HEK293 (cell line): ENCODE results near the gene FUCA2.
A peak's percentile ranks its signal among the peaks of the same experiment; 100 is the strongest.

Experiments used
- CTCF ChIA-PET: fragments of 350-600 bp; formaldehyde crosslinking; extraction: SDS; loops from one replicate; lab custom pipeline; 2021; ENCODE audit warnings: antibody characterized with exemption; lab: Yijun Ruan, JAX
- POLR2A ChIA-PET: fragments of 300-600 bp; formaldehyde crosslinking; extraction: SDS; loops from one replicate; lab custom pipeline; 2020; ENCODE audit warnings: antibody characterized with exemption, inconsistent platforms; lab: Yijun Ruan, JAX
- H3K27ac ChIP-seq: fragments of 200-500 bp; sonication (Bioruptor generic); 2 replicates; pipeline ENCODE4 v1.5.1; 2014; ENCODE audit warnings: low read depth, low read length, control low read depth, inconsistent platforms; ENCODE audit errors: extremely low read depth
- H3K36me3 ChIP-seq, 2 experiments: fragments of 200-500 bp in 1 of 2; sonication (Bioruptor generic) in 1 of 2; 1 replicate in 1 of 2; 2 replicates in 1 of 2; pipeline ENCODE4 v1.5.1; 2014 to 2017; ENCODE audit warnings: inconsistent platforms in 2 of 2, low read length in 2 of 2; ENCODE audit not compliant: control insufficient read depth in 2 of 2, insufficient read depth in 1 of 2
- H3K4me1 ChIP-seq: fragments of 200-500 bp; sonication (Bioruptor generic); 2 replicates; pipeline ENCODE4 v1.5.1; 2014; ENCODE audit warnings: mild to moderate bottlenecking, low read length, inconsistent platforms; ENCODE audit not compliant: control insufficient read depth, insufficient read depth
- H3K4me3 ChIP-seq: 2 replicates; pipeline ENCODE4 v1.5.1; 2011; ENCODE audit warnings: low read depth, mild to moderate bottlenecking, control low read depth, low read length, moderate library complexity
- H3K9me3 ChIP-seq: fragments of 200-500 bp; sonication (Bioruptor generic); 2 replicates; pipeline ENCODE4 v1.5.1; 2014; ENCODE audit warnings: low read depth, low read length, inconsistent platforms; ENCODE audit not compliant: control insufficient read depth, insufficient read depth
- BCL6B ChIP-seq: fragments of 450-650 bp; formaldehyde crosslinking; IDR thresholded peaks from 2 replicates; pipeline ENCODE4 v1.5.1; 2017; ENCODE audit warnings: missing biosample characterization, missing genetic modification characterization
- INSM2 ChIP-seq: fragments of 450-650 bp; formaldehyde crosslinking; IDR thresholded peaks from 2 replicates; pipeline ENCODE4 v1.5.1; 2016; ENCODE audit warnings: missing biosample characterization, missing genetic modification characterization
- KLF16 ChIP-seq: fragments of 450-650 bp; formaldehyde crosslinking; IDR thresholded peaks from 2 replicates; pipeline ENCODE4 v1.5.1; 2017; ENCODE audit warnings: missing biosample characterization, missing genetic modification characterization
- KLF17 ChIP-seq: fragments of 450-650 bp; formaldehyde crosslinking; IDR thresholded peaks from 2 replicates; pipeline ENCODE4 v1.5.1; 2016; ENCODE audit warnings: missing biosample characterization, missing genetic modification characterization
- PRDM2 ChIP-seq: fragments of 450-650 bp; formaldehyde crosslinking; IDR thresholded peaks from 2 replicates; pipeline ENCODE4 v1.5.1; 2016; ENCODE audit warnings: missing biosample characterization, missing genetic modification characterization, borderline replicate concordance
- SCRT2 ChIP-seq: fragments of 450-650 bp; formaldehyde crosslinking; IDR thresholded peaks from 2 replicates; pipeline ENCODE4 v1.5.1; 2016; ENCODE audit warnings: missing biosample characterization, missing genetic modification characterization
- TRIM28 ChIP-seq: IDR thresholded peaks from 2 replicates; pipeline ENCODE4 v1.6.1; 2011; ENCODE audit warnings: low read length, control low read depth, borderline replicate concordance
- YY2 ChIP-seq: fragments of 450-650 bp; formaldehyde crosslinking; IDR thresholded peaks from 2 replicates; pipeline ENCODE4 v1.5.1; 2016; ENCODE audit warnings: missing biosample characterization, missing genetic modification characterization
- ZBTB8A ChIP-seq: fragments of 450-650 bp; formaldehyde crosslinking; IDR thresholded peaks from 2 replicates; pipeline ENCODE4 v1.5.1; 2016; ENCODE audit warnings: missing biosample characterization, missing genetic modification characterization
- ZNF10 ChIP-seq: fragments of 450-650 bp; formaldehyde crosslinking; IDR thresholded peaks from 2 replicates; pipeline ENCODE4 v1.5.1; 2017; ENCODE audit warnings: missing biosample characterization, missing genetic modification characterization
- ZNF404 ChIP-seq: fragments of 450-650 bp; formaldehyde crosslinking; IDR thresholded peaks from 2 replicates; pipeline ENCODE4 v1.5.1; 2017; ENCODE audit warnings: missing biosample characterization, missing genetic modification characterization
- ZNF488 ChIP-seq: fragments of 450-650 bp; formaldehyde crosslinking; IDR thresholded peaks from 2 replicates; pipeline ENCODE4 v1.5.1; 2016; ENCODE audit warnings: missing biosample characterization, missing genetic modification characterization
- ZNF521 ChIP-seq: fragments of 450-650 bp; formaldehyde crosslinking; IDR thresholded peaks from 2 replicates; pipeline ENCODE4 v1.5.1; 2017; ENCODE audit warnings: missing biosample characterization, mild to moderate bottlenecking, missing genetic modification characterization
- ZNF558 ChIP-seq: fragments of 450-650 bp; formaldehyde crosslinking; IDR thresholded peaks from 2 replicates; pipeline ENCODE4 v1.5.1; 2016; ENCODE audit warnings: missing biosample characterization, missing genetic modification characterization
- ZNF600 ChIP-seq: fragments of 450-650 bp; formaldehyde crosslinking; IDR thresholded peaks from 2 replicates; pipeline ENCODE4 v1.5.1; 2016; ENCODE audit warnings: missing biosample characterization, missing genetic modification characterization
- ZNF621 ChIP-seq: fragments of 450-650 bp; formaldehyde crosslinking; IDR thresholded peaks from 2 replicates; pipeline ENCODE4 v1.5.1; 2017; ENCODE audit warnings: missing biosample characterization, missing genetic modification characterization
- ZNF707 ChIP-seq: fragments of 450-650 bp; formaldehyde crosslinking; IDR thresholded peaks from 2 replicates; pipeline ENCODE4 v1.5.1; 2016; ENCODE audit warnings: missing biosample characterization, missing genetic modification characterization
- ZNF768 ChIP-seq: fragments of 450-650 bp; formaldehyde crosslinking; IDR thresholded peaks from 2 replicates; pipeline ENCODE4 v1.5.1; 2018; ENCODE audit warnings: missing biosample characterization, mild to moderate bottlenecking, missing genetic modification characterization
- ZNF830 ChIP-seq: fragments of 450-650 bp; IDR thresholded peaks from 2 replicates; pipeline ENCODE4 v1.5.0; 2018; ENCODE audit warnings: missing biosample characterization, missing genetic modification characterization, low read depth, mild to moderate bottlenecking, moderate library complexity
- ZSCAN5A ChIP-seq: fragments of 450-650 bp; formaldehyde crosslinking; IDR thresholded peaks from 2 replicates; pipeline ENCODE4 v1.5.1; 2016; ENCODE audit warnings: missing biosample characterization, missing genetic modification characterization

FUCA2 gene

GRCh38 chr6:143501851-143502250, 9.7 kb downstream of the FUCA2 start (continued):
- no peak for TF ChIP-seq BCL6B (tag by site-specific recombination)
- TF ChIP-seq ZNF707 (tag by site-specific recombination) = no peak
- no peak for TF ChIP-seq KLF17 (tag by site-specific recombination)
- no peak for TF ChIP-seq KLF16 (tag by site-specific recombination)
- TF ChIP-seq ZNF404 (tag by site-specific recombination) = no peak
- TF ChIP-seq ZNF521 (tag by site-specific recombination) = no peak
- no peak for TF ChIP-seq INSM2 (tag by site-specific recombination)

GRCh38 chr6:143498428-143498827, 13.1 kb downstream of the FUCA2 start:
- no peaks in the 10 kb centered on the region for H3K9me3 ChIP-seq
- ChIA-PET CTCF (interaction anchor here (0.6 to 1.9 kb wide), 3 partner anchors 15 to 932 kb away, joined by 3 to 8 read pairs (median 3); no protein-coding TSS in a partner anchor), POLR2A (no interaction called here)
- no peaks in the 10 kb centered on the region for H3K4me1 ChIP-seq
- TF ChIP-seq ZSCAN5A (tag by site-specific recombination) (no peak), TRIM28 (0 out of 2 replicates have a peak, but pooled peaks have one; percentile 27), SCRT2 (tag by site-specific recombination) (peak; percentile 13; the same call in 1 of the 2 replicates)
- peaks cover 31 to 86% of the 10 kb centered on the region in 2 experiments for H3K36me3 ChIP-seq
- no peak overlapping the region for H3K4me3 ChIP-seq
- no peak overlapping the region for H3K27ac ChIP-seq

- Histone ChIP-seq H3K9me3 (no peaks in the 10 kb centered on the region), H3K27ac (no peak overlapping the region), H3K36me3 (peaks cover 31 to 73% of the 10 kb centered on the region in 2 experiments), H3K4me3 (no peak overlapping the region), H3K4me1 (no peaks in the 10 kb centered on the region)
- TF ChIP-seq ZBTB8A (no peak), PRDM2 (no peak), ZNF558 (tag by site-specific recombination) (no peak), ZNF488 (no peak), ZNF600 (tag by site-specific recombination) (no peak), ZNF768 (tag by site-specific recombination) (no peak), ZNF10 (tag by site-specific recombination) (no peak), ZNF830 (no peak), ZNF621 (tag by site-specific recombination) (no peak), YY2 (tag by site-specific recombination) (no peak)
- POLR2A ChIA-PET = interaction anchor here (1.9 kb wide), 1 partner anchor 46 kb away, joined by 5 read pairs; the partner anchor contains the start of genes ADAT2 and PEX3
- CTCF ChIA-PET = interaction anchor here (1.9 kb wide), 1 partner anchor 16 kb away, joined by 8 read pairs; no protein-coding TSS in a partner anchor
Measured at GRCh38 chr6:143496974-143497373, 14.5 kb downstream of the FUCA2 start.
